Epithelial cell of proximal tubule (primary cell): ENCODE data around the gene SHF. TPM values are rescaled to one million over a fixed set of nuclear protein-coding genes. Genes with fewer than 3 reads are reported as not detected.

Experiments used
- DNase-seq: peaks from one replicate; pipeline ENCODE4 v3.0.0-alpha.2; 2011; ENCODE audit warnings: low read depth
- H3K4me3 ChIP-seq: 2 replicates; pipeline ENCODE4 v1.5.1; 2011; ENCODE audit warnings: low read depth, mild to moderate bottlenecking, low read length
- total RNA-seq: library from RNA; depleted of rRNA; stranded (reverse); fragments of >200 nt; gene quantifications from 2 replicates; pipeline ENCODE4 v1.2.3, GENCODE V29; 2015
- TF ChIP-seq, protein P1 (sequence below): conservative IDR thresholded peaks from 2 replicates; pipeline ENCODE4 v1.5.1; 2012; ENCODE audit warnings: low read depth, mild to moderate bottlenecking, low read length

SHF gene
- total RNA-seq, 1 donor from 2014 or later: 1.1 TPM

DNA sequence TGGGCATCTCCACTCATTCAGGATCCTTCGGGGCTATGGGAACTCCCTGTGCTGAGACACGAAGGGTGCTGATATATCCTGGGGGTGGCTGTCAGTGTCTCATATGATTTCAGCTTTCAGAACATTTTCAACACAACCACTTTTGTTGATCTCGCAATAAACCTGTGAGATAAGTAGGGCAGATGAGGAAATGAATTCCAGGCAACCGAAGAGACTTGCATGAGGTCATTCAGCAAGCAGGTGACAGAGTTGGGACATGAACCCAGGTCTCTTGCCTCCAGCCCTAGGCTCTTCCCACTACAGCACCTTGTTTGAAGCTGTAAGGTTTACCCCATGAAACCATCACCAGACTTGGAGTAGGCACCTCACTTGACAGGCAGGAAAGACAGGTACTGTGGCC, 41.4 kb downstream of the SHF start:
- TF ChIP-seq, protein P1, sequence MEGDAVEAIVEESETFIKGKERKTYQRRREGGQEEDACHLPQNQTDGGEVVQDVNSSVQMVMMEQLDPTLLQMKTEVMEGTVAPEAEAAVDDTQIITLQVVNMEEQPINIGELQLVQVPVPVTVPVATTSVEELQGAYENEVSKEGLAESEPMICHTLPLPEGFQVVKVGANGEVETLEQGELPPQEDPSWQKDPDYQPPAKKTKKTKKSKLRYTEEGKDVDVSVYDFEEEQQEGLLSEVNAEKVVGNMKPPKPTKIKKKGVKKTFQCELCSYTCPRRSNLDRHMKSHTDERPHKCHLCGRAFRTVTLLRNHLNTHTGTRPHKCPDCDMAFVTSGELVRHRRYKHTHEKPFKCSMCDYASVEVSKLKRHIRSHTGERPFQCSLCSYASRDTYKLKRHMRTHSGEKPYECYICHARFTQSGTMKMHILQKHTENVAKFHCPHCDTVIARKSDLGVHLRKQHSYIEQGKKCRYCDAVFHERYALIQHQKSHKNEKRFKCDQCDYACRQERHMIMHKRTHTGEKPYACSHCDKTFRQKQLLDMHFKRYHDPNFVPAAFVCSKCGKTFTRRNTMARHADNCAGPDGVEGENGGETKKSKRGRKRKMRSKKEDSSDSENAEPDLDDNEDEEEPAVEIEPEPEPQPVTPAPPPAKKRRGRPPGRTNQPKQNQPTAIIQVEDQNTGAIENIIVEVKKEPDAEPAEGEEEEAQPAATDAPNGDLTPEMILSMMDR: no peak

DNA sequence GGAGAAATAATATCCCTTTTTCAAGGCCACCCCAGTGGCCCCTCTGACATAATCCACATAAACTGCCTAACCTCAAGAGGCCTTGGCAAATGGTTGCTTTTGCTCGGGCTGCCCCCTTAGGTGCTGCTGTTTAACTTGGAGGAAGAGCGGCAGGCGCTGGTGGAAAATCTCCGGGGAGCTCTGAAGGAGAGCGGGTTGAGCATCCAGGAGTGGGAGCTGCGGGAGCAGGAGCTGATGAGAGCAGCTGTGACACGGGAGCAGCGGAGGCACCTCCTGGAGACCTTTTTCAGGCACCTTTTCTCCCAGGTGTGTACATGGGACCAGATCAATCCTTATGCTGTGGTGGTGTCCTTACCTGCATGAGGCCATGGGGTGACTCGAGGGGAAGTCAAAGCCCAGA, 43.0 kb downstream of the SHF start:
- TF ChIP-seq, protein P1: no peak
- DNase-seq: no peak
- H3K4me3 ChIP-seq: no peak overlapping the region

More for the DNA sequence above, 41.4 kb downstream of the SHF start:
- no peak for DNase-seq
- no peak overlapping the region for H3K4me3 ChIP-seq

DNA sequence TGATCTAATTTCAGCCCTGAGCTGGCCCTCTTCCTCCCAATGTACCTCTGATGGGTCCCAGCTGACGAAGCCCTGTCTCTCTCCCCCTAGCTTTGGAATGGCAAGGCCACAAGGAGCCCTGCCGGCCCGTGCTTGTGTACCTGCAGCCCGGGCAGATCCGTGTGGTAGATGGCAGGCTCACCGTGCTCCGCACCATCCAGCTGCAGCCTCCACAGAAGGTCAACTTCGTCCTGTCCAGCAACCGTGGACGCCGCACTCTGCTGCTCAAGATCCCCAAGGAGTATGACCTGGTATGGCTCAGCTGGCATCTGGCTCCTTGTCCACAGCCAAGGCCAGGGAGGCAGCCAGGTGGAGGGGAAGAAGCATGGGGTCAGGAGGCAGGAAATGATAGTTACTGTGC, 43.8 kb downstream of the SHF start:
- DNase-seq: no peak
- TF ChIP-seq, protein P1: no peak

DNA sequence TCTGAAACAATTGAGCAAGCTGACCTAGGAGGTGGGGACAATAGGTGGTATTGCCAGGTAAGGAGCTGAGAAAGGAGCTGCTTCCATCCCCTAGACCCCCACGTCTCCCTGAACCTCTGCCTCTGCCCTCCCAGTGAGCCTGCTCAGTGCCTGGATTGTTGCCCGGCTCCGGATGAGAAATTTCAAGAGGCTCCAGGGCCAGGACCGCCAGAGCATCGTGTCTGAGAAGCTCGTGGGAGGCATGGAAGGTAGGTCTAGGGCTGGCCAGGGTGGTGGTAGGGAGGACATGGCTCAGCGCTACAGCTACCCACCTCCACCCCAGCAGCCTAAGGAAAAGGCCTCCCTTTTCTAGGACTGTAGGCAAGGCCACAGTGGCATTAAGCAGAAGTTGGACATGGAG, 44.7 kb downstream of the SHF start:
- TF ChIP-seq, protein P1: no peak
- no peak for DNase-seq
- H3K4me3 ChIP-seq: no peak overlapping the region

More for the DNA sequence above, 43.8 kb downstream of the SHF start:
- H3K4me3 ChIP-seq: no peak overlapping the region

DNA sequence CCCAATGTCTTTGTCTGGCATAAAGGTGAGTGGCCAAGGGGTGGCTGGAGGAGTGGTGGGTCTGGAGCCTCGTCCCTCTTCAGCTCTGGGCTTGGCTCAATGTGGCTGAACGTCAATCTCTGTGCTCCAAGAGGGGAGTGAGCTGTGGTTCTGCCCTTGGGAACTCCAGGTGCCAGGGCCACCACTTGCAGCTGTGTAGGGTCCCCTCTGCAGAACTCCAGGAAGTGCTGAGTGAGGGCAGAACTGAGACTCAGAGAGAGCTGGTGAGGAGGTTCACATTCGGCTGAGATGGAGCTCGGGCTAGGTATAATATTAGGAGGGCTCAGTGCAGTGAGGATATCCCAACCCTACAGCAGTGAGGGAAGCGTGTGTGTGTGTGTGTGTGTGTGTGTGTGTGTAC, 46.4 kb downstream of the SHF start:
- H3K4me3 ChIP-seq: no peak overlapping the region
- TF ChIP-seq, protein P1: no peak
- no peak for DNase-seq

DNA sequence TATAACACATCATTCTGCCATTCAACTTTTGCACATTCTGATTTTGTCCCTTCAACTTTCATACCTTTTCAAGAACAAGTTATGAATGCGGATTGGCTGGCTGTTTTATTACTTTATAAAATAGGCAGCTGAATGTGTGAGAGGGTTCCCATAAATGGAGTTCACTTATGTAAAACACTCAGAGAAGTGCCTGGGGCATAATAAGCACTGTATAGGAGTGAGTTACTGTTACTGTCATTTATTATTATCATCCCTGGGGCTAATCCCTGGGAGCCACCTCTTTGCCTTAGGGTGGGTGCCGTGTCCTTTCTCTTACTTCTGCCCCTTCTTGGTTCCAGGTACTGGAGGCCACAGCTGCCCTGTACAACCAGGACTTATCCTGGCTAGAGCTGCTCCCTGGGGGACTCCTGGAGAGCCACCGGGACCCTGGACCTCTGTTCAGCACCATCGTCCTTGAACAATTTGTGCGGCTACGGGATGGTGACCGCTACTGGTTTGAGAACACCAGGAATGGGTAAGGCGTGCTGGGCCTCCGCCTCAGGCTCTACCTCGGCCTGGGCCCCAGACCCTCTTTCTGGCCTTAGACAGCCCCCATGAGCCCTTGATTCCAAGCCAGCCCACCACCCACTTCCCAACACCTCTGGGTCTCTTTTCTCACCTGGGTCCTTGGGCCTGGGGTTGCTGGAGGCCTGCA, 47.1 kb downstream of the SHF start:
- no peak overlapping the region for H3K4me3 ChIP-seq
- TF ChIP-seq, protein P1: no peak

DNA sequence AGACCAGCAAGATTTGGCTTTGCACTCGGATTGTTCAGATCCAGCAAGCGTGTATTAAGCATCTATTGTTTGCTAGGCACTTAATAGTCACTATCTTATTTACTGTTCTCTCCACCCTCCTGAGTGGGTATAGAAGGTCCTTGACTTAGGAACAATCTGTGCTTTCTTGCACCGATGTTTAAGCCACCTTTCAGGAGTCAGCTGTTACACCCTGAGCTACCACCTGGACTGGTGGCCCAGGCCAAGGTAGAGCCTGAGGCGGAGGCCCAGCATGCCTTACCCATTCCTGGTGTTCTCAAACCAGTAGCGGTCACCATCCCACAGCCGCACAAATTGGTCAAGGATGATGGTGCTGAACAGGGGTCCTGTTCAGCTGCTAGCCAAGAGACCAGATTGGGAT, 48.0 kb downstream of the SHF start:
- DNase-seq: no peak
- H3K4me3 ChIP-seq: no peak overlapping the region
- TF ChIP-seq, protein P1: no peak

More for the DNA sequence above, 47.1 kb downstream of the SHF start:
- DNase-seq: no peak
